HUES6 (cell line): ENCODE measurements around the gene E4F1.
A peak's percentile ranks its signal among the peaks of the same experiment; 100 is the strongest.
"Not testable (repeated sequence)": the region's sequence is repeated elsewhere in the genome, so short reads cannot be mapped to it uniquely, and the experiment has no call there.

ENCODE experiments used
- H3K27ac ChIP-seq: 2 replicates; pipeline ENCODE4 v1.7.0; 2013; ENCODE audit warnings: low read depth, mild to moderate bottlenecking, low read length, inconsistent platforms
- H3K27me3 ChIP-seq: 2 replicates; pipeline ENCODE4 v1.6.1; 2013; ENCODE audit warnings: low read length; ENCODE audit not compliant: control insufficient read depth, insufficient read depth
- H3K36me3 ChIP-seq: 2 replicates; pipeline ENCODE4 v1.6.1; 2013; ENCODE audit warnings: low read length; ENCODE audit not compliant: control insufficient read depth, insufficient read depth
- H3K4me1 ChIP-seq: 2 replicates; pipeline ENCODE4 v1.6.1; 2013; ENCODE audit warnings: low read length; ENCODE audit not compliant: control insufficient read depth, insufficient read depth
- H3K4me3 ChIP-seq: 2 replicates; pipeline ENCODE4 v1.5.1; 2013; ENCODE audit warnings: low read depth, low read length
- H3K9ac ChIP-seq: one replicate; pipeline ENCODE4 v1.6.1; 2013; ENCODE audit warnings: mild to moderate bottlenecking, low read length
- H3K9me3 ChIP-seq: 2 replicates; pipeline ENCODE4 v1.6.1; 2013; ENCODE audit warnings: low read depth, low read length; ENCODE audit not compliant: control insufficient read depth, insufficient read depth

The E4F1 gene

DNA sequence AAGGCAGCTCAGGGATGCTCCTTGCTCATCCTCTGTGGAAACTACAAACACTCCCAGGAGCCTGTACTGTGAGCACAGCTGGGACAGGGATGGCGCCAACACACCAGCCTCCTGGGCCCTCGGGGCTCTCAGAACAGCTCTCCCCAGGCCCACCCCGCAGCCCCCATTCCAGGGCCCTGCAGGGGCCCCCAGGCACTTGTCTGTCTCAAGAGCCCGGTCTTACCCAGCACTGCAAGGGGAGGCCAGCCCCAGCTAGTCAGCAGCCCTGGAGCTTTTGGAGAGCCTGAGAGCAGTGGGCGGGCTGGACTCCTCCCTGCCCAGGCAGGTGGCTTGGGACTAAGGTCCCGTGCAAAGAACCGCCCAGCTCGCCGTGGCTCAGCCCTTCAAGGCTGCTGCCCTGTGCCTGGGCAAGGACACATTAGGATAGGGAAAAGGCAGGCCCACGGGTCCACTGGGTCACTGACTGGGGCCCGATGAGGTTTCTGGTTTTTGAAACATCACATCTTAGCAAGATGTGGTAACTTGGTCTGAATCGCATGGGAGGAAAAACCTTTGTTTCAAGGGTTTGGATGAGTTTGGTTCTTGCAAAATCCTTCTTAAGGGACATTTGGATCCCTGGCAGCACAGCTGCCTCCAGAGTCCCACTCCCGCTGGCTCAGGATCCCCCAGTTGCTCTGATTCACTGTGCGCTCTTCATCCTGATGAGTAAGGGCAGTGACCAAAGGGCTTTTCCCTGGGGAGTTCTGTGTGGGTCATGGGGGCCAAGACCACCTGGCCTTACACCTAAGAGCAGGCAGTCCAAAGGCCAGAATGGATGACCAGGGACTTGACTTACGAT, 15.7 kb downstream of the E4F1 start:
- peaks cover 37% of the 10 kb centered on the region for H3K36me3 ChIP-seq
- H3K4me3 ChIP-seq: no peak overlapping the region
- H3K9me3 ChIP-seq: no peaks in the 10 kb centered on the region
- no peak overlapping the region for H3K27ac ChIP-seq
- H3K4me1 ChIP-seq: peaks cover 17% of the 10 kb centered on the region
- peaks cover 25% of the 10 kb centered on the region for H3K27me3 ChIP-seq
- H3K9ac ChIP-seq: no peak overlapping the region

DNA sequence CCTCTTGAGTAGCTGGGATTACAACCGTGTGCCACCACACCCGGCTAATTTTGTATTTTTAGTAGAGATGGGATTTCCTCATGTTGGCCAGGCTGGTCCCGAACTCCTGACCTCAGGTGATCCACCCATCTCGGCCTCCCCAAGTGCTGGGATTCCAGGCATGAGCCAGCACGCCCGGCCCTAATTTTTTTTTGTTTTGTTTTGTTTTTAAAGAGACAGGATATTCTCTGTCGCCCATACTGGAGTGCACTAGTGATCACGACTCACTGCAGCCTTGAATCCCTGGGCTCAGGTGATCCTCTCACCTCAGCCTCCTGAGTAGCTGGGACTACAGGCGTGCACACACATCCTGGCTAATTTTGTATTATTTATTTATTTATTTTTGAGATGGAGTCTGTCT, 16.9 kb downstream of the E4F1 start:
- H3K4me1 ChIP-seq: peaks cover 17% of the 10 kb centered on the region
- not testable (repeated sequence) for H3K9me3 ChIP-seq, H3K9ac ChIP-seq, H3K27ac ChIP-seq, H3K4me3 ChIP-seq
- H3K27me3 ChIP-seq: peaks cover 25% of the 10 kb centered on the region
- peaks cover 38% of the 10 kb centered on the region for H3K36me3 ChIP-seq

DNA sequence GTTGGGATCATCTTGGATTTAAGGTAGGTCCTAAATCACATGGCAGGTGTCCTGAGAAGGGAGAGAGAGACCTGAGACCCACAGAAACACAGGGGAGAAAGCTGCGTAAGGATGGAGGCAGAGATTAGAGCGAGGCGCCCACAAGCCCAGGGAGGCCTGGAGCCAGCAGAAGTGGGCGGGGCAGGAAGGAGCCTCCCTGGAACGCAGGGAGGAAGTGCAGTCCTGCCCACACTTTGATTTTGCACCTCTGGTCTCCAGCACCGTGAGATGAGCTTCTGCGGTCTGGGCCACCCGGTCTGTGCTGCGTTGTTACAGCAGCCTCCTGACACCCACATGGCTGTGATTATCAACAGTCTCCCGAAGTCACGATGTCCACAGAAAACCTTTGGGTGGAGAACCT, 19.2 kb downstream of the E4F1 start:
- Histone ChIP-seq H3K27ac (no peak overlapping the region), H3K36me3 (peaks cover 52% of the 10 kb centered on the region), H3K4me3 (no peak overlapping the region), H3K9ac (no peak overlapping the region), H3K27me3 (peaks cover 7% of the 10 kb centered on the region), H3K4me1 (0 out of 2 replicates have a peak, but pooled peaks cover 8% of the 10 kb centered on the region), H3K9me3 (no peaks in the 10 kb centered on the region)

DNA sequence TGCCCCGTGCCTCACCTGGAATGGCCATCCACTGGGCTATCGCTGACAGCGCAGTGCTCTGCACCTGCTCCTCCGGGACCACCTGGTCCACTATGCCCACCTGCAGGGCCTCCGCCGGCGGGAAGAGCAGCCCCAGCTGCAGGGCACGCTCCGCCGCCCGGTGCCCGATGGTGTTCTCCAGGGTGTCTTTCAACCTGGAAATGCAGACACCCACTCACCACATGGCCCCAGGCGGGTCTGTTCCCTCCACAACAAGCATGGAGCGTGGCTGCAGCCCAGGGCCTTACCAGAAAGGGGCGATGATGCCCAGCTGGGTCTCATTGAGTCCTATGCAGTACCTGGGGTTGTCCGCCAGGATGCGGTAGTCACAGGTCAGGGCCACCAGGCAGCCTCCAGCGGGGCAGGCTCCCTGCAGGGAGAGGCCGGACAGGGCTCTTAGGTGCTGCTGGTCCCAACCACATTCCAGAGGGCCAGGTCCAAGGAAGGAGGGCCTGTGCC, 19.7 kb downstream of the E4F1 start:
- Histone ChIP-seq H3K4me1 (0 out of 2 replicates have a peak, but pooled peaks cover 5% of the 10 kb centered on the region), H3K27me3 (peaks cover 3% of the 10 kb centered on the region; the same call in 1 of the 2 replicates), H3K36me3 (peaks cover 52% of the 10 kb centered on the region), H3K27ac (no peak overlapping the region), H3K4me3 (no peak overlapping the region), H3K9ac (no peak overlapping the region), H3K9me3 (no peaks in the 10 kb centered on the region)

DNA sequence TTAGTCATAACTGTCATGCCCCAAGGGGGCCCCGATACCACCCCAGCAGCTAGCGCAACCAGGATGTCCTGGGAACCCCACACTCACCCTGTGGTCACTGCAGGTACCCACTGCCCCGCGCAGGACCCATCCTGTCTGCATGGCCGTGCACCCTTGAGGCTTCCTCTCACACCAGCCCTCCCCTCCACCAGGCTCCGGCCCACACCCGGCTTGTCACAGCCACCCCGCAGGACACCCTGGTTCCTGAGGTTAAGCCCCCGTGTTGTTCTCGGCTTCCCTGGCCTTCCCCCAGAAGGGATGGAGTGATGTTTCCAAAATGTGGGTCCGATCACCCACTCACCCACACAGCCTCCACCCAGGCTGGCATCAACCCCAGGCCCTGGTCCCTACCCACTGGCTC, 20.4 kb downstream of the E4F1 start:
- Histone ChIP-seq H3K9me3 (no peaks in the 10 kb centered on the region), H3K9ac (no peak overlapping the region), H3K36me3 (peaks cover 57% of the 10 kb centered on the region), H3K27ac (no peak overlapping the region), H3K4me3 (no peak overlapping the region), H3K27me3 (no peaks in the 10 kb centered on the region), H3K4me1 (0 out of 2 replicates have a peak, but pooled peaks cover 2% of the 10 kb centered on the region)

DNA sequence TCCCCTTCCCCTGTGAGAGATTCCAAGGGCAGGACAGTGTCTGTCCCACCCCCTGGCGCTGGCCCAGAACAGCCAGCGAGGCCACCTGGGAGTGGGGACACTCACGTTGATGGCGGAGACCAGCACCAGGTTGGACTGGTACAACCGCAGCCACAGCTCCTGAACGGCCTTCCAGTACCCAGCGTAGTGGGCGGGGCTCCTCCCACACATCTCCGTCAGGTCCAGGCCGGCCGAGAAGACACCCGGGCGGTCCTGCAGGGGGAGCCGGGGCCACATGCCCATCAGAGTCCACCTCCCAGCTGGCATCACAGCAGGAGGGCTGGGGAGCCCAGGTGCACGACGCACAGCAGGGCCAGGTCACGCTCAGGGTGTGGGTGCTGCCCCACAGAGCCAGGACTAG, 20.9 kb downstream of the E4F1 start:
- H3K36me3 ChIP-seq: peaks cover 59% of the 10 kb centered on the region
- no peaks in the 10 kb centered on the region for H3K9me3 ChIP-seq
- no peak overlapping the region for H3K4me3 ChIP-seq
- H3K27ac ChIP-seq: no peak overlapping the region
- no peaks in the 10 kb centered on the region for H3K4me1 ChIP-seq
- H3K27me3 ChIP-seq: no peaks in the 10 kb centered on the region
- H3K9ac ChIP-seq: no peak overlapping the region

DNA sequence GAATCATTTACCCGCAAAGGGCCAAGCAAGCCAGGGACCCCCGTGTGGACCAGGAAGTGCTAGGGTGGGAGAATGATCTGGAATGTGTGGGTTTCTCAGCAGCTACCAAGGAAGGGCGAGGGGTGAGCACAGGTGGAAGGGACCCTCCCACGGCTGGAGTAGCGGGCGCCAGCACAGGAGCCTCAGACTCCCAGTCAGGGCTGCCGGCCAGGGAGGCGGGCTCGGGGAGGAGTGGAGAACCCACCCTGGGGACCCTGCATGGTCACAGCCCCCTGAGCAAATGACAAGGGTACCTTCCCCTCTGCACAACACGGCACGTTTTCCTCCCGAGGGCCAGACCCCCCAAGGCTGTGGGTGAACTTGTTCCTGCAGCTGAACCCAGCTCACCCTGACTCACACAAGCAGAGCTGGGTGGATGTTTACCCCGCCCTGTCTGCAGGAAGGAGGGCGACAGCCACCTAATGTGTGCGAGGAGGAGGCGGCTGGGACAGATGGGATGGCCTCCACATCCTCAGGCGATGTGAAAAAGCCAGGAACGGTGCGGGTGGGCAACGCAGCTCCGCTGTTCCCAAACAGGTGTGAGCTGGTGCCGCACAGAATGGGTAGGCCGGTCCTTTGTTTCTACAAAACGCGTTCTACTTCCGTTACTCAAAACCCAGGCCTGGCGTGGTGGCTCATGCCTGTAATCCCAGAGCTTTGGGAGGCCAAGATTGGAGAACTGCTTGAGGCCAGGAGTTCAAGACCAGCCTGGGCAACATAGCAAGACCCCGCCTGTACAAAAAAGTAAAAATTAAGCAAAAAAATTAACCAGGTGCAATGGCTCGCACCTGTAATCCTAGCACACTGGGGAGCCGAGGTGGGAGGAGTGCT, 21.8 kb downstream of the E4F1 start:
- Histone ChIP-seq H3K27ac (no peak overlapping the region), H3K36me3 (peaks cover 59% of the 10 kb centered on the region)

DNA sequence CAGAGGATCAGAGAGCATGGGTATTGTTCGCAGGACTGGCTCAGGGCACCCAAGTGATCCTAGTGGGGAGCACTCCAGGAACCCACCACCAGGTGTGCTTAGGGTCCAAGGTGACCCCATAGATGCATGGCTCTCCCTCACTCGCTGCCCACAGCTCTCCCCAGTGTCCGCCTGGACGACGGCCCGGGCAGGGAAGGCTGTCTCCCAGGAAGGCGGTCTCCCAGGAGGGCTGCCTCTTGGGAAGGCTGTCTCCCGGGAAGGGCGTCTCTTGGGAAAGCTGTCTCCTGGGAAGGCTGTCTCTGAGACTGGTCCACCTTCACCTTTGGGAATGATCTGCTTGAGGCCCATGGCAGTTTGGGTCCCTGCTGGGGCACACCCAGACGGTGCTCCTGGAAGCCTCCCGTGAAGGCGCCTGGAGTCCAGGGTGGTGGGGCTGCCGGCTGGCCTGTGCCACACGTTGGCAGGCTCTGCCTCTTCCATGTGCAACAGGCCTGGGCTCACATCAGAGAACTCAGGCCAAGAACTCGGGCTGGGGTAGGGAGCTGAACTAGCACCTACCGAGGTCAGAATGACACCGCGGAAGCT, 23.0 kb downstream of the E4F1 start:
- Histone ChIP-seq H3K4me3 (no peak overlapping the region), H3K27ac (no peak overlapping the region), H3K27me3 (no peaks in the 10 kb centered on the region), H3K9ac (no peak overlapping the region), H3K4me1 (no peaks in the 10 kb centered on the region), H3K9me3 (no peaks in the 10 kb centered on the region), H3K36me3 (peaks cover 59% of the 10 kb centered on the region)

More for the DNA sequence above, 21.8 kb downstream of the E4F1 start:
- no peaks in the 10 kb centered on the region for H3K9me3 ChIP-seq
- no peaks in the 10 kb centered on the region for H3K27me3 ChIP-seq
- H3K4me1 ChIP-seq: no peaks in the 10 kb centered on the region
- no peak overlapping the region for H3K9ac ChIP-seq
- no peak overlapping the region for H3K4me3 ChIP-seq

DNA sequence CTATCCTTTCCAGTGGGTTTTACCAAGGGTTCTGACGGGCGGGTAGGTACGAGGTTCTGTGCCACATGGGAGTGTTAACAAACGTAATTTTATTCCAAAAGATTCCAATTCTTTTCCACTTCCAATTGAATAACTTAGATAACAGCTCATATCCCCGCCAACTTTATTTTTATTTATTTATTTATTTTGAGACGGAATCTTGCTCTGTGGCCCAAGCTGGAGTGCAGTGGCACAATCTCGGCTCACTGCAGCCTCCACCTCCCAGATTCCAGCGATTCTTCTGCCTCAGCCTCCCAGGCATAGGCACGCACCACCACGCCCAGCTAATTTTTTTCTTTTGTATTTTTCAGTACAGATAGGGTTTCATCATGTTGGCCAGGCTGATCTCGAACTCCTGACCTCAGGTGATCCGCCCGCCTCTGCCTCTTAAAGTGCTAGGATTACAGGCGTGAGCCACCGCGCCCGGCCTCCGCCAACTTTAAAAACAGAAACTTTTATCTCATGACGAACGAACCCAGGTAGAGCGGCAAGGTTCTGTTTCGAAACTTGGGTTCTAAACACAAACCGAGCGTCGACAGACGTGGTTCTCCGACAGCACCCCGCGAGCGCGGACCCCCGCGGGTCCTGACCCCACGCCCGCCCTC, 27.4 kb downstream of the E4F1 start:
- Histone ChIP-seq H3K27ac (peak overlapping the region; percentile 64; the same call in 1 of the 2 replicates), H3K36me3 (peaks cover 57% of the 10 kb centered on the region), H3K4me1 (peaks cover 10% of the 10 kb centered on the region; the same call in 1 of the 2 replicates), H3K9ac (peak overlapping the region; percentile 67), H3K9me3 (no peaks in the 10 kb centered on the region), H3K27me3 (no peaks in the 10 kb centered on the region), H3K4me3 (peak overlapping the region; percentile 74)

DNA sequence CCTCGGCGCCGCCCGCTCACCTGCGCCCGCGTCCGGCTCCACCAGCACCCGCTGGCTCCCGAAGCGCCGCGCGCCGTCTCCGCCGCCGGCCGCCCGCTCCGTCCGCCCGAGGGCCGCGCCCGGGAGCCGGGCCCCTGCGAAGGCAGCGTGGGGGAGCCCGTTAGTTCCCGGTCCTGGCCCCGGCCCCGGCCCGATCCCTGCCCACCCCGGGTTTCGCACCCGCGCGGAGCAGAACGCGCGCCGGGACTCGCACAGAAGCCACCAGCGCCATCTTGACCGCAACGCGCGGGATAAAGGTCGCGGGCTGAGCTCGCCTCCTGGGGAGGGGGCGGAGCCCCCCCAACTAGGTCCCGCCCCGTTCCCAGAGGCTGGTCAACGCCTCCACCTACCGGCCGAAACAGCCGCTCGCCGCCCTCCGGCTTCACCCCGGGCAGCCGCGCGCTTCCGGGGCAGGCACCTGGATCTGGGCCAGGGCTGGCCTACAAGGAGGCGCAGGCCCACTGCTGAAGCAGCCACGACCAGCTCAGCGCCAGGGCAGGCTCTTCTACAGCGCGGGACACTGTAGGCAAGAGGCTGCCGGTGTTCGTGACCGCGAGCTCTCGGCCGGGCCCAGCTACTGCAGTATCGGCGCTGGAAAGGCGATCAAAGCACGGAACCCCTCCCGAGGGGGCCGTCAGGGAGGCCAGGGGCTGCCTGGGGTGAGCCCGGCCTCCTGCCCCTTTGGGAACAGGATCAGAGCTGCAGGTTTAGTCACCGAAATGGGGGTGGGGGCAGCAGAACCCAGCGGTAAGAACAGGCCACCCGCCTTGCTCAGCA, 28.1 kb downstream of the E4F1 start, which contains the start of gene ECI1:
TSS of gene ECI1 (minus strand) at position 292 of the 816 bp plus-strand sequence. CDS start at position 271, 21 bp downstream.
- H3K36me3 ChIP-seq: peaks cover 57% of the 10 kb centered on the region
- peak within 1 kb of the TSS; percentile 67 for H3K9ac ChIP-seq
- peak within 1 kb of the TSS; percentile 74 for H3K4me3 ChIP-seq

More for the DNA sequence above, 28.1 kb downstream of the E4F1 start, which contains the start of gene ECI1:
- H3K9me3 ChIP-seq: no peaks in the 10 kb centered on the region
- H3K4me1 ChIP-seq: peaks cover 10% of the 10 kb centered on the region; the same call in 1 of the 2 replicates
- H3K27me3 ChIP-seq: no peaks in the 10 kb centered on the region
- peak within 1 kb of the TSS; percentile 75 for H3K27ac ChIP-seq
